ENCODE results near the gene ADARB2. TPM values are rescaled to one million over a fixed set of nuclear protein-coding genes. Genes with fewer than 3 reads are reported as not detected.

Gene ADARB2
- total and polyA plus RNA-seq, 2 donors (not counting 1 experiment from before 2014, with no cell fraction given): not detected

GRCh38 chr10:1519391-1519790 lies 217.9 kb downstream of the ADARB2 start:
- DNase-seq (ENCODE audit: low read depth in 2 of 2): no peak
- no peak overlapping the region for H3K4me3 ChIP-seq (replicated peaks in 1 of 4; ENCODE audit: control extremely low read depth in 1 of 4, insufficient read depth in 1 of 4, low read depth in 3 of 4, low read length in 4 of 4)
- no peak overlapping the region for H3K4me2 ChIP-seq (ENCODE audit: extremely low read depth, insufficient read depth, low read length)
- TF ChIP-seq CTCF (conservative IDR thresholded peaks at IDR 0.05 in 1 of 2, IDR thresholded peaks at IDR 0.05 in 1 of 2; ENCODE audit: low read depth in 1 of 2, low read length in 2 of 2) (no peak), EZH2 (IDR thresholded peaks at IDR 0.05; ENCODE audit: low read length, missing control alignments) (no peak)
- no peak overlapping the region for H3K9ac ChIP-seq (ENCODE audit: insufficient read depth, low read length)
- H2AFZ ChIP-seq (ENCODE audit: low read length): no peak overlapping the region
- no peaks in the 10 kb centered on the region for H3K79me2 ChIP-seq (ENCODE audit: control insufficient read depth, insufficient read depth, low read length)
- H3K36me3 ChIP-seq (ENCODE audit: control insufficient read depth, insufficient read depth, low read length): no peaks in the 10 kb centered on the region
- no peaks in the 10 kb centered on the region for H3K9me3 ChIP-seq (ENCODE audit: control insufficient read depth, insufficient read depth, low read depth, low read length)
- no peak overlapping the region for H3K27ac ChIP-seq (ENCODE audit: insufficient read depth, low read length)
- H4K20me1 ChIP-seq (ENCODE audit: control insufficient read depth, extremely low read depth, insufficient read depth, low read length): no peaks in the 10 kb centered on the region
- no peaks in the 10 kb centered on the region for H3K4me1 ChIP-seq (ENCODE audit: control insufficient read depth, extremely low read depth, insufficient read depth, low read length)
- H3K27me3 ChIP-seq (ENCODE audit: control insufficient read depth, insufficient read depth, low read length): no peaks in the 10 kb centered on the region

DNA sequence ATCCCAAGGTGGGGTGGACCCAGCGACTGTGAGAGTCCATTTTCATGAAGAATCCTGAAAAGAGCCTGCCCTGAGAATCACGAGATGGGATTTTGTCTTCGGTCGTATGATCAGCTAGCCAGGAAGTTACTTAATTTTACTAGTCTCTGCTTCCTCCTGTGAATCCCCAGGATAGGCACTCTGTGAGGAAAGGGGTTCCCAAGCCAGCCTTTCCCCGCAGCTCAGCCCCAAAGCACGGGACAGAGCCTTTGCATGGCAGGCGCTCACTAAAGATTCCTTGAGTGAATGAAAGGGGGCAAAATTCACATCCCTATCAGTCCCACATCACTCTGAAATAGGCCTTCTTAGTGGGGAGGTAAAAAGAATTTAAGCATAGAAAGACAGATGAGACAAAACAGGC lies 219.6 kb downstream of the ADARB2 start:
- Histone ChIP-seq H3K27me3 (ENCODE audit: control insufficient read depth, insufficient read depth, low read length) (no peaks in the 10 kb centered on the region), H3K36me3 (ENCODE audit: control insufficient read depth, insufficient read depth, low read length) (no peaks in the 10 kb centered on the region), H3K4me1 (ENCODE audit: control insufficient read depth, extremely low read depth, insufficient read depth, low read length) (no peaks in the 10 kb centered on the region), H3K9me3 (ENCODE audit: control insufficient read depth, insufficient read depth, low read depth, low read length) (no peaks in the 10 kb centered on the region), H3K4me3 (replicated peaks in 1 of 4; ENCODE audit: control extremely low read depth in 1 of 4, insufficient read depth in 1 of 4, low read depth in 3 of 4, low read length in 4 of 4) (no peak overlapping the region), H2AFZ (ENCODE audit: low read length) (no peak overlapping the region), H4K20me1 (ENCODE audit: control insufficient read depth, extremely low read depth, insufficient read depth, low read length) (no peaks in the 10 kb centered on the region), H3K4me2 (ENCODE audit: extremely low read depth, insufficient read depth, low read length) (no peak overlapping the region), H3K27ac (ENCODE audit: insufficient read depth, low read length) (no peak overlapping the region), H3K79me2 (ENCODE audit: control insufficient read depth, insufficient read depth, low read length) (no peaks in the 10 kb centered on the region), H3K9ac (ENCODE audit: insufficient read depth, low read length) (no peak overlapping the region)
- no peak for DNase-seq (ENCODE audit: low read depth in 2 of 2)
- TF ChIP-seq EZH2 (IDR thresholded peaks at IDR 0.05; ENCODE audit: low read length, missing control alignments) (no peak), CTCF (conservative IDR thresholded peaks at IDR 0.05 in 1 of 2, IDR thresholded peaks at IDR 0.05 in 1 of 2; ENCODE audit: low read depth in 1 of 2, low read length in 2 of 2) (no peak)

- no peak overlapping the region for H2AFZ ChIP-seq (ENCODE audit: low read length)
- H3K4me1 ChIP-seq (ENCODE audit: control insufficient read depth, extremely low read depth, insufficient read depth, low read length): no peaks in the 10 kb centered on the region
- TF ChIP-seq EZH2 (IDR thresholded peaks at IDR 0.05; ENCODE audit: low read length, missing control alignments) (no peak), CTCF (conservative IDR thresholded peaks at IDR 0.05 in 1 of 2, IDR thresholded peaks at IDR 0.05 in 1 of 2; ENCODE audit: low read depth in 1 of 2, low read length in 2 of 2) (no peak)
- H3K4me2 ChIP-seq (ENCODE audit: extremely low read depth, insufficient read depth, low read length): no peak overlapping the region
- H4K20me1 ChIP-seq (ENCODE audit: control insufficient read depth, extremely low read depth, insufficient read depth, low read length): no peaks in the 10 kb centered on the region
- DNase-seq (ENCODE audit: low read depth in 2 of 2): no peak
- no peak overlapping the region for H3K9ac ChIP-seq (ENCODE audit: insufficient read depth, low read length)
- no peak overlapping the region for H3K4me3 ChIP-seq (replicated peaks in 1 of 4; ENCODE audit: control extremely low read depth in 1 of 4, insufficient read depth in 1 of 4, low read depth in 3 of 4, low read length in 4 of 4)
- no peaks in the 10 kb centered on the region for H3K27me3 ChIP-seq (ENCODE audit: control insufficient read depth, insufficient read depth, low read length)
- H3K9me3 ChIP-seq (ENCODE audit: control insufficient read depth, insufficient read depth, low read depth, low read length): no peaks in the 10 kb centered on the region
- no peaks in the 10 kb centered on the region for H3K79me2 ChIP-seq (ENCODE audit: control insufficient read depth, insufficient read depth, low read length)
- H3K27ac ChIP-seq (ENCODE audit: insufficient read depth, low read length): no peak overlapping the region
- H3K36me3 ChIP-seq (ENCODE audit: control insufficient read depth, insufficient read depth, low read length): no peaks in the 10 kb centered on the region
Observed at GRCh38 chr10:1516492-1517165, 220.7 kb downstream of the ADARB2 start.
